ENCODE measurements around the gene CZIB. TPM values are rescaled to one million over a fixed set of nuclear protein-coding genes. Genes with fewer than 3 reads are reported as not detected.

CZIB gene
- total RNA-seq, 1 experiment from 2014 or later = 67.0 TPM

- H3T11ph ChIP-seq (ENCODE audit: low read length) = no peak overlapping the region
- WGBS (ENCODE audit: extremely low coverage, insufficient read length, low lambda C conversion rate) = no CpG with 5 or more reads among the region's 3 CpGs
- H3K9me3 Mint-ChIP-seq = no peaks in the 10 kb centered on the region
- H3K4me3 Mint-ChIP-seq = no peak overlapping the region
- H2BK20ac ChIP-seq (ENCODE audit: low read depth, low read length, poor library complexity, severe bottlenecking) = no peak overlapping the region
- H2AFZ ChIP-seq (ENCODE audit: low read length) = no peak overlapping the region
- no peak overlapping the region for H2BK120ac ChIP-seq (ENCODE audit: low read depth, low read length, poor library complexity, severe bottlenecking)
- H3K4me1 ChIP-seq (ENCODE audit: insufficient read depth, low read length) = no peaks in the 10 kb centered on the region
- H3K27me3 ChIP-seq (ENCODE audit: insufficient read depth, low read length) = no peaks in the 10 kb centered on the region
- no peaks in the 10 kb centered on the region for H3K9me3 ChIP-seq (ENCODE audit: control insufficient read depth, low read depth, low read length)
- H3K23me2 ChIP-seq (ENCODE audit: insufficient read length, low read depth, low read length, poor library complexity, severe bottlenecking) = no peaks in the 10 kb centered on the region
- H3K27ac Mint-ChIP-seq = no peak overlapping the region
- H2BK5ac ChIP-seq (ENCODE audit: insufficient read length, low read length) = no peak overlapping the region
- H2BK15ac ChIP-seq (ENCODE audit: low read depth, low read length) = no peak overlapping the region
- DNase-seq = no peak
- no peak overlapping the region for H4K8ac ChIP-seq (replicated peaks; ENCODE audit: insufficient read length, low read depth, low read length)
- no peak overlapping the region for H3K23ac ChIP-seq (ENCODE audit: insufficient read length, low read depth, low read length)
- H4K91ac ChIP-seq (ENCODE audit: insufficient read length, low read depth, low read length) = no peak overlapping the region
- no peaks in the 10 kb centered on the region for H4K20me1 ChIP-seq (ENCODE audit: control insufficient read depth, insufficient read depth, insufficient read length)
- no peaks in the 10 kb centered on the region for H3K27me3 Mint-ChIP-seq (ENCODE audit: low read depth)
- no peak overlapping the region for H3K14ac ChIP-seq (ENCODE audit: insufficient read depth, low read length)
- H3K4me2 ChIP-seq (ENCODE audit: insufficient read depth, insufficient read length, low read length) = no peak overlapping the region
- H3K56ac ChIP-seq (ENCODE audit: insufficient read length, low read depth, low read length) = no peak overlapping the region
- no peak for TF ChIP-seq CTCF (conservative IDR thresholded peaks at IDR 0.05)
- no peak overlapping the region for H4K5ac ChIP-seq (ENCODE audit: insufficient read length, low read depth, low read length)
- H2BK12ac ChIP-seq (ENCODE audit: insufficient read length, low read depth, low read length) = no peak overlapping the region
- H3K4me1 Mint-ChIP-seq = no peaks in the 10 kb centered on the region
- no peaks in the 10 kb centered on the region for H3K79me2 ChIP-seq (ENCODE audit: insufficient read depth, low read length)
- H3K27ac ChIP-seq (ENCODE audit: insufficient read length, low read depth, low read length) = no peak overlapping the region
- peaks cover 59 to 98% (median 86%) of the 10 kb centered on the region in 3 experiments; a peak in 6 of 7 replicates for H3K36me3 Mint-ChIP-seq (ENCODE audit: insufficient read depth in 1 of 3, low read depth in 3 of 3)
- no peak overlapping the region for H2AK5ac ChIP-seq (ENCODE audit: insufficient read length, low read length)
- H3K4ac ChIP-seq (ENCODE audit: low read depth, low read length) = no peak overlapping the region
- H3K9ac ChIP-seq (ENCODE audit: extremely low read depth, insufficient read length, low read length) = no peak overlapping the region
- no peaks in the 10 kb centered on the region for H3K79me1 ChIP-seq (ENCODE audit: insufficient read depth, low read depth, low read length, poor library complexity, severe bottlenecking)
- H3K18ac ChIP-seq (ENCODE audit: insufficient read length, low read depth, low read length) = no peak overlapping the region
Measured at GRCh38 chr1:53262000-53262399, 41.6 kb upstream of the CZIB start.
